HG03571 (cell line): ENCODE data around the gene CARD11.
A peak's percentile ranks its signal among the peaks of the same experiment; 100 is the strongest.
"Not testable (repeated sequence)": the region's sequence is repeated elsewhere in the genome, so short reads cannot be mapped to it uniquely, and the experiment has no call there.

Experiments used
- ATAC-seq: cut with Tn5 transposase; IDR thresholded peaks from one replicate; pipeline ENCODE4 v1.9.1; 2021; ENCODE audit not compliant: unreplicated experiment

The CARD11 gene

DNA sequence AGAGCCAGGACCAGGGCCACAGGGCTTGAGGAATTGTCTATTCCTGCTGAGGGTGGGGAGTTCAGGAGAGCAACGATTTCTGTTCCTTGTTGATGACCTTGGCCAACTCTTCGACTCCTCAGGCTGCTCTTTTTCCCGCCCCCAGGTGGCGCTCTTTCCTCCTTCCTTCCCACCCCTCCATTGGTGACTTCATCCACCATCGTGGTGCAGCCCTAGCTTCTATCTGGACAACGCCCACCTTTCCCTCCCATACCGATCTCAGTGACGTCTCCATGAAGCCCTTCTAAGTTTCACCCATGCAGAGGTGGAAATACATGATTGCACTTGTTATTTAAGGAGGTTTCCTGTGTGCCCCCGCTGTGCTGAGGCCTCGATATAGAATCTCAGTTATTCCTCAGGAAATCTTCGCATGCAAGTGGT lies 22.1 kb upstream of the CARD11 start:
- no peak for ATAC-seq

DNA sequence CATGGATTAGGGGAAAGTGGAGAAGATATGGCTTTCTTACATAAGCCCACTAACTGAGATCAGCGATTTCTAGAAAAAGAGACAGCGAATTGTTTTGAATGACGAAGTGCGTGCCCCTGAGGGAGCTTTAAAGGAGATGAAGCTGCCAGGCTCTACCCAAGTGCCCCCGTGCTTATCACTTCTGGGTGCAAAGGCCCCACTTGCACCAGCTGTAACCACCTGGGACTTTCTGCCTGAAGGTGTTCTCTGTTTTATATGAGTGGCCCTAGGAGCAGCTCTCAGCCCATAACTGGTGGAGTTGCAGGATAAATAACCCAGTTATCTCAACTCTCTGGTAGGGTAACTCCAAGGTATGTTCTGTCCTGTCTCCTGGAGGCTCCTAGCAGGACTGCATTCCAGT lies 20.4 kb upstream of the CARD11 start:
- no peak for ATAC-seq

DNA sequence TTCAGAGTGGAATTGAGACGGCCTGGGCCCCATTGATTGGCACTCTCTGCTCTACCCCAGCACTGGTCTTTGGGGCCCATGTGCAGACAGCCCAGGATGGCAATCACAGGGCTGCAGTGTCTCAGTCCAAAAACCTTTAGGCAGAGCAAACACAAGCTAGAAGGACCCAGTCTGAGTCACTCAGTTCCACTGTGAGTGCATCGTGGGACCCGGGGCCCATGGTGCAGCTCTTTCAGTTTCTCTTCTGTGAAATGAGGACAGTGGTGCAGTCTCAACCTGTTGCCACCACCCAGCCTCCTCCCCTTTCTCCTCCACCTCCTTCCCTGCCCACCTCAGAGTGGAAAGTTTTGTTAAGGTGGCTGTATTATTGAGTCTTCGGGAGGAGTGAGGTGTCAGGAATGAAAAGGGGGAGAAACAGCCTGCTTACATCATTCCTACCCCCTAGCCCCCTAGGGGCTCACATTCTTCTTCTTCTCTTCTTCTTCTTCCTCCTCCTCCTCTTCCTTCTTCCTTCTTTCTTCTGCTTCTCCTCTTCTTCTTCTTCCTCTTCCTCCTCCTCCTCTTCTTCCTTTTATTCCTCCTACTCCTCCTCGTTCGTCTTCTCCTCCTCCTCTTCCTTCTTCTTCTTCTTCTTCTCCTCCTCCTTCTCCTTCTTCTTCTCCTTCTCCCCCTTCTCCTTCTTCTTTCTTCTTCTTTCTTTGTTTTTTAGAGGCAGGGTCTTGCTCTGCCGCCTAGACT lies 19.5 kb upstream of the CARD11 start:
- ATAC-seq, result peak; percentile 77

DNA sequence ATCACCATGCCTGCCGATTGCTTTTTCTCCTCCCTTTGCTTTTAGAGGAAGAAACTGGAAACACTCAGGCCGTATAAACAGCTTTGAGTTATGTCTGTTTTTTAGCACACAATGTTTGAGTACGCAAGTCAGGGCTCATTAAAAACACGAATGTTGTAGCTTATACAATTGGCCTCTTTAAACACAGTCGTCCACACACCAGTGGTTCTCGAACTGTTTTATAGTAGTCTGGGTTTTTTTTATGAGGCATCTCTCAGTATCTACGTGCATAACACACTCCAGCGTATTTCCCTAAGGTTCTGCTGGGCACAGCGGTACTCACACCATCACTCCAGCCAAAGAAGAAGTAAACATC lies 13.4 kb upstream of the CARD11 start:
- no peak for ATAC-seq

DNA sequence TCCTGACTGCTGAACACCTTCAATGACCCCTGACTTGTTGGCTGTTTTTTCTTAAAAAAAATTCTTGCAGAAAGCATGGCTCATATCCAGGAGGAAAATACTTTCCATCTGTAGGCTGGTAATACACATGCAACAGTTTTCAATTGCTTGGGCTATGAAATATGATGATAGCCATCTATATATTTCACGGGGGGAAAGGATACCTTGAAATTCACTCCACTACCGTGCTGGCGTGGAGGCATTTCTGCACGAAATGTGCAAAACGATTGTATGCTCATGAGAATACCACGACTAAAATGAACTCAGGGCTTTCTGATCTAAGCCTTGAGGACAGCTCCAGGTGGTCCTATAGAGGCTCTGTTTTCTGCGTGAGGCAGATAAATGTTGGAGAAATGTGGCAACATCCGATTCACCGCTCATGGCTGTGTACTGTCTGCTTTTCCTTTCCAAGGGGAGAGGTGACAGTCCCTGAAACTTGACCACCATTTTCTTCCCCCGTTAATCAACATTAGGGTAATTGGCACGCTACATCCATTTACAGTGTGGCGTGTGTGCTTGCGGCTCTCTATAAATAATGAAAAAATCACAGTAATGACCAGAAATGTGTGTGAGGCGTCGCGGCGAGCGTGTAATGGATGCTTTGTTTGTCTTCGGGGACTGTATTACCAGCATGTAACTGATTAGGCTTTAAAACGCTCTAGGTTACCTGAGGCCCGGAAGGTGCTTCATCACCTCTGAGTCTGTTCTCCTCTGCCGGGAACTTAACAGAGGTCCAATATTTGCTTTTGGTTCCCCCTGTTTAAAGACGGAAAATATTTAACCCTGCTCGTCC lies 12.8 kb upstream of the CARD11 start:
- ATAC-seq, result no peak

DNA sequence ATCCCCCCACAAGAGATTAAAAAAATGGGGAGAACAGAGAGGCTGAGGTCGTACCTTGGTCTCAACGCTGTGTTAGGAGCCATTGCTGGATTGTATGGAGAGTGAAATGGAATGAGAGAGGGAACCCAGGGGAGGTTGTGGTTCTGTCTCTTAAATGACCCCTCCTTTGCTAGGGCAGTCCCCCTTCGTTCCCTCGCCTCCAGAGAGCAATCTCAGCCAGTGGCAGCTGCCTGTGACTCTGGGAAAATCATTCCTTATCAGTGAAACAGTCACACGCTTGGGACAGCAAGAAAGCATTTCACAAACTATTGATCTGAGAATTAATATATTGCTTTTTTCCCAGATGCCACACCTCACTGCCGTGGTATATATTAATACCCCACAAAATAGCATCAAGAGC lies 12.0 kb upstream of the CARD11 start:
- ATAC-seq, result no peak

DNA sequence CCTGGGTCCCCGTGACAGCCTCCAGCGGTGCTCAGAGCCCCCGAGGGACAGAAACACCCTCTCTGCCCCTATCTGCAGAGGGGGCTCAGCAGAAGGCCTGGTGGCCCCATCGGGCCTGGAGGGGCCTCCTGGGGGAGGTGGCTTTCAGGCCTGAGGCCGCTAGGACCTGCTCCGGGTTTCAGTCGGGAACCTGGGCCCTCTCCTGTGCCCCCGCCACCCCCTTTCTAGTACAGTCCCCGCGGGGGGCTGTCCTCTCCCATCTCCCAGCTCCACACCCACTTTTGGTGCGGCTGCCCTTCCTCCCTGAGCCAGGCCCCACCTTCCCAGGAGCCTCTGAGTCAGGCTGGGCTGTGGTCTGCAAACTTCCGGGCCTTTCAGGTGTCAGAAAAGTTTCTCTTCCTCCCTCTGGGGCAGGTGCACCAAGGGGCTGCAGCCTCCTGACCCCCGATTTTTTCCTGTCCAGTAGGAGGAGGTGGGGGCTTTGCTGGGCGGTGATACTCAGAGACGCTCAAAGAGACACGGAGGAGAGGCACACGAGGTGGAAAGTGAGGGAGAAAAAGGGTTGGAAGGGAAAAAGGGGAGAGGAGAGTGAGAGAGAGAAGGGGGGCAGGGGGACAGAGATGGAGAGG lies 692 bp downstream of the CARD11 start:
- ATAC-seq, result peak; percentile 82

DNA sequence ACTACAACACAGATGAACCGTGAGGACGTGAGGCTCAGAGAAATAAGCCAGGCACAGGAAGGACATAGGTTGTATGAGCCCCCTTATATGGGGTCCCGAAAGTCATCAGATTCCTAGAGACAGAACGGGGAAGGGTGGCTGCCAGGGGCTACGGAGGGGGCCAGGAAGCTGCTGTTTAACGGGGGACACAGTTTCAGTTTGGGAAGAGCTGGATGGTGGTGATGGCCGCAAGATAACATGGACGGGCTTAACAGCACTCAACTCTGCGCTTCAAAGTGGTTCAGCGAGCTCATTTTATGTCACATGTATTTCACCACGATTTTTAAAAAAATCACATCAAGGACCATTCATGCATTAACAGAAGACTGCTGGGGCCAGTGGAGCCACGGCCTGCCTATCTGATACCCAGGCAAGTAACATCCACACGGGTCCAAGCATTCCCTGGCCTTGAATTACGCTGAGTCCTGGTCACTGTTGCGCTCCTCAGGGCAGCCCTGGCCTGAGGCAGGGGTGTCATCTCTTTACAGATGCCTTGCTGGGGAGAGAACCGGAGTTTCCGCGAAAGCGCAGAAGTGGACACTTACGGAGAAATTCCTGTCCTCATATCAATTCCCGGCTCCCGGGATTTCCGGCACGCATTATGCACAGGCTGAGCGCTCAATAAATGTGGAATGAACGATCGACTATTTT lies 1.5 kb downstream of the CARD11 start:
- ATAC-seq, result no peak

DNA sequence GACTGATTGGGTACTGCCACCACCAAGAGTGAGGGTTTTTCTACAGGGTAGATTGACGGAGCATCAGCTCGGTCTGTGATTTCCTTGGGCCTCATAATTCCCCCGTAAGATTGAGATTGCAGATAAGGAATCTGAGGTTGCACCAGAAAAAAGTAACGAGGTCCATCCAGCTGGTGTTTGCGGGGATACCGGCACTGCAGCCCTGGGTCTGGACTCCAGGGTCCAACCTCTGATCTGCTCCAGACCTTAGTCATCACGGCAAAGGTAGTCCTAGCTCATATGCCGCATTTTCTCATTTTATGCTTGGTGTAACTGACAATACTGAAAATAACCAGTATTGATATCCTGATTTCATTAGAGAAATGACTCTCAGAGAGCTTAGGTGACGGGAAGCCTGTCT lies 3.9 kb downstream of the CARD11 start:
- no peak for ATAC-seq

DNA sequence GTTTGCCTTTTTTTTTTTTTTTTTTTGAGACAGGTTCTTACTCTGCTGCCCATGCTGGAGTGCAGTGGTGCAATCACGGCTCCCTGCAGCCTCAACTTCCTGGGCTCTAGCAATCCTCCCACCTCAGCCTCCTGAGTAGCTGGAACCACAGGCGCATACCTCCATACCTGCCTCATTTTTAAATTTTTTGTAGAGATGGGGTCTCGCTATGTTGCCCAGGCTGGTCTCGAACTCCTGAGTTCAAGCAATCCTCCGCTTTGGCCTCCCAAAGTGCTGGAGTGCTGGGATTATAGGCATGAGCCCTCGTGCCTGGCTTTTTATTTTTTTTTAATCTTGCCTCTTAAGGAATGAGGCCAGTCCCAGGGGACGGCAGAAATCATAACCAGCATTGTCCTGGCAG lies 5.7 kb downstream of the CARD11 start:
- not testable (repeated sequence) for ATAC-seq

DNA sequence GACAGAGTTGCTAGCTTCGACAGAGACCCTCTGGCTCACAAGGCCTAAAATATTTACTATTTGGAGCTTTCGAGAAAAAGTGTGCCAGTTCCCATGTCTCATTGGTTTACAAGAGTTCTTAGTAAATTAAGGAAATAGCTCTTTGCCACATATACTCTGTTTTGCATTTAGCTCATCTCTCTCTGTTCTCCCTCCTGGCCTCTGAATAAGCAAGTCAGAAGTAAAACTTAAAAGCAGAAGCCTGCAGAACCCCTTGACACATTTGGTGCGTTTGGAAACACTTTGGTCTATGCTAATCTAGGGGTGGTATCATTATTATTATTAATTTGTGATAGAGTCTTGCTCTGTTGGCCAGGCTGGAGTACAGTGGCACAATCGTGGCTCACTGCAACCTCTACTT lies 6.4 kb downstream of the CARD11 start:
- no peak for ATAC-seq

DNA sequence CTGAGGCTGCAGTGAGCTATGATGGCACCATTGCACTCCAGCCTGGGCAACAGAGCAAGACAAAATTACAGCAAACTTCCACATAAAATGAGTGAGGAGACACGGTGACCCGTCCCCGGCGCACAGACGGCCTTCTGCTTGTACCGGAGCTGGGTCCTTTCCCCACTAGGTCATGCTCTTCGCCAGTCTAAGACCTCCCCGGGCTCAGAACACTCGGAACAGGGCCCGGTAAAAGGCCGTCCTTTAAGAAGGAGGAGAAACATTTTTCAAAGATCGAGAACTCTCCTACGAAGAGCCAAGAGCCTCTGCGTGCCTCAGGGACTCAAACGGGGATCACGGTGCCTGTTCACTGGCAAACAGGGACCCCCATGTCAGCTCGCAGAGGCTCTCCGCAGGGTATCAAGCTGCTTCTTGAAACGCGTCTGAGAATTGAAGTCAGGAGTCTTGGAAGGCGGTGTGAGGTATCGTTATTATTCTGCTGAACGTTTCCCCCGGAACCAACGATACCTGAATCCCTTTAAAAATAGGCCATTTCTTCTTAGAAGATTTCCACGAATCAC lies 9.0 kb downstream of the CARD11 start:
- no peak for ATAC-seq

DNA sequence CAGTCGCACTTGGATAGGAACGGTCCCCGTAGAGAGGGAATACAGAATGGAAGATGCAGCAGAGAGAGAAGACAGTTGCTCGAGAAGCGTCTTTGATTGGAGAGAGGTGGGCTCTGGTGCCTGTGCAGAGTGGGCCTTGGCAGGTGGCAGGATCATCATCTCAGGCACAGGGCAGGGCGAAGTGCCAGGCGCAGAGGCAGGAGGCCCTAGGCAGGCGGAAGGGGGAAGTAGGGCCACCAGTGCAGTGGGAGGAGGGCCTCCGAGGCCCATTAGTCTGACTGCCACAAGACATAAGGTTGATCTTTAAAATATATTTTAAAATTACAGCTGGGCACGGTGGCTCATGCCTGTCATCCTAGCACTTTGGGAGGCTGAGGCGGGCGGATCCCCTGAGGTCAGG lies 10.1 kb downstream of the CARD11 start:
- ATAC-seq, result no peak

DNA sequence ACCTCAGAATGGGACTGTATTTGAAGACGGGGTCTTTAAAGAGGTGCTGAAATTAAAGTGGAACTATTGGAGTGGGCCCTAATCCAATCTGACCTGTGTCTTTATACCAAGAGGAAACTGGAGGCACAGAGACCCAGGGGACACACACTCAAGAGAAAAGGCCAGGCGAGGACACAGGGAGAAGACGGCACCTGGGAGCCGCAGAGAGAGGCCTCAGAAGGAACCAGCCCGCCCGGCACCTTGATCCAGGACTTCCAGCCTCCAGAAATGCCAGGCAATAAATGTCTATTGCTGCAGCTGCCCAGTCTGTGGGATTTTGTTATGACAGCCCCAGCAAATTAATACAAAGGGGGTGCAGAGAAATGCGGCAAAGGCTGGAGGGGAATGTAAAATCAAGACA lies 10.5 kb downstream of the CARD11 start:
- no peak for ATAC-seq

DNA sequence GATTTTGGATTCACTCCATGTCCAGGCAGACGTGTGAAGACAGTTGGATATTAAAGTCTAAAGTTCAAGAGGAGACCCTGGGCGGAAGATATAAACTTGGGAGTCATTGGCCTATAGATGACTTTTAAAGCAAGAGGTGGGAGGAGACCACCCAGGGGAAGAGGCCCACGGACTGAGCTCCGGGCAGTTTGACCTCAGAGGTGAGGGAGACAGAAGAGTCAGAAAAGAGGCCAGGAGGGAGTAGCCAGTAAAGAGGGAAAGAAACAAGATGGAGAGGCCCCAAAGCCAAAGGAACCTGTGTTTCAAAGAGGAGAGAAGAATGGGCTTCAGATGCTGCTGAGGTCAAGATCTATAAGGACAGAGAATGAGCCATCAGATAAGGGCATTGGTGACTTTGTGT lies 11.4 kb downstream of the CARD11 start:
- no peak for ATAC-seq

DNA sequence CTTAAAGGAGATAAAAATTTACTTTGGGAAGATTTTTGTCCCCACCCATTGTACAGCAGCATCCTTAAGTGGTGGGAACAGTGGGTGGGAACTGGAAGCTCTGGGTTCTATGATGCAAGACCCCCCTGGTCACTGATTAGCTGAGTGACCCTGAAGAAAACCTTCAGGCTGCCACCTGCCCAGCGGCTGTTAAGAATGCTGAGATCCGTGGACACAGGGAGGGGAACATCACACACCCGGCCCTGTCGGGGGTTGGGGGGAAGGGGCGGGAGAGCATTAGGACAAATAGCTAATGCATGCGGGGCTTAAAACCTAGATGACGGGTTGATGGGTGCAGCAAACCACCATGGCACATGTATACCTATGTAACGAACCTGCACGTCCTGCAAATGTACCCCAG lies 14.5 kb downstream of the CARD11 start:
- ATAC-seq, result no peak

DNA sequence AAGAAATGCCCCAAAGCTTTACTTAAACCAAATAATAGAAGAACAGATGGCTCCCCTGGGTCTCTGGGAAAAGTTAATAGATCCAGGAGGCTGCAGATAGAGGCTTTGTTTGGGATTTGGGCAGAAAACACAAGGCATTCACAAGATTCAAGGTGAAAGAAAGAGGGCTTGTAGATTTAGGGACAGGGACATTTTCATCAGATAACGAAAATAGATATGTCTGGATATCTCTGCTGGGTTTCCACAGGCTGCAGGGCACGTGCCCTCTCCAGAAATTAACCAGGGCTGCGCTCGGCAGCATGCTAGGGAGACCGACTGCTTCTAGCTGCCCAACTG lies 14.9 kb downstream of the CARD11 start:
- ATAC-seq, result no peak

DNA sequence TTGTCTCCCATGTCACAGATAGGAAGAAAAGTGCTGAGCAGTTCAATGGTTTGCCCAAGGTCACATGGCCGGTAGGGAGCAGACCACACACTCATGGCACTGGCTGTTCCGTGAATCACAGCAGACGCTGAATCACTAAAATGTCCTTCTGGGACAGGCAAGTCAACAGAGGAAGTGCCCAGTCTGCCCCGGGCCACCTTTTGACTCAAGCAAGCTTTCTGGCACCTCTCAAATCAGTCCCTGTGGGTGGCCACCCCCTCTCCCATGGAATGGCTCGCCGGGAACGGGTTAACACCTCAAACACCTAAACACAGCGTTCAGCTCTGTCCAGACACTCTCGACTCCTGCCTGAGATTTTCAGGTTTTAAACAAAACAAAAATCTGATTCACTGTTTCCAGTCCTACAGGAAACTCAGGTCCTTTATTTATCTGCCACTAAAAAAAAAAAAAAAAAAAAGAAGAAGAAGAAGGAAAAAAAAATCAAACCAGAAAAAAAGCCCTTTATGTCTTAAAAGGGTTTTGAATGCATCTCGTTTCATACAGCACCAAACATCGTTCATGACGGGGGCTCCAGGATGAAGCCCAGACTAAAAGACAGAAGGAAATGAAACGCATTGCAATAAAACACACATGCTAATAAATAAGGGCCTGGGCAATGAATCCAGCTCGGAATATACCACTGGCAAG lies 15.5 kb downstream of the CARD11 start:
- no peak for ATAC-seq

DNA sequence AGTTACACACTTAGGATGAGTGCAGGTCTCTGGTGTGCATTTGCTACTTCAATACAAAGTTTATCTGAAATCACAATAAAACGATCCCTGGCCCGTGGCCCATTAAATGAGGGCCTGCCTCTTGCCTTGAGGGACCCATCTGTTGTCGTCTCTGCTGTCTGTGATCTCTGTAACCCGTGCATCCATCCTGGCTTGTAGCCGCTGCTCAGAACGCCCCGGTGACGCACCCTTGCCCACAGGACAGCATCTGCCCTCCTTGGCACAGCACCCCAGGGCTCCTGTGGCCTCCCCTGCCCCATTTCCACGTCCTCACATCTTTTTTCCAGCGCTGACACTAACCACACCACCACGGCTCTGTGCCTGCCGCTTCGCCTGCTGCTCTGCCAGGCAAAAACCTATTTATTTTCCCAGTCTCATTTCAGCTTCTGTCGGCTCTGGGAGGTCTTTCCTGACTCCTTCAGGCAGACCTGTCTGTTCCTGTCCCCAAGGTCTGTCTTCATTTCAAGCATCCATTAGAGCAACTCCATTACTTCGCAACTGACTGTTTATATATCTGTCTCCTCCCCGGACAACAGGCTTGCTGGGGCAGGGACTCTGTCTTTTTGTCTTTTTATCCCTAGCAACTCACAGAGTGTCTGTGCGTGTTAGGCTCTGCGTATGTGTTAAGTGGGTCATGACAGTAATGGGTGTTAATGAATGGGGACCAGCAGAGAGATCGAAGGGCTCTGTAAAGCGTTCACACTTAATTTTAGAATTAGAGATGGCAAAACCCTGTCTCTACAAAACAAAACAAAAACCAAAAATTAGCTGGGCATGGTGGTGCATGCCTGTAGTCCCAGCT lies 16.4 kb downstream of the CARD11 start:
- no peak for ATAC-seq

DNA sequence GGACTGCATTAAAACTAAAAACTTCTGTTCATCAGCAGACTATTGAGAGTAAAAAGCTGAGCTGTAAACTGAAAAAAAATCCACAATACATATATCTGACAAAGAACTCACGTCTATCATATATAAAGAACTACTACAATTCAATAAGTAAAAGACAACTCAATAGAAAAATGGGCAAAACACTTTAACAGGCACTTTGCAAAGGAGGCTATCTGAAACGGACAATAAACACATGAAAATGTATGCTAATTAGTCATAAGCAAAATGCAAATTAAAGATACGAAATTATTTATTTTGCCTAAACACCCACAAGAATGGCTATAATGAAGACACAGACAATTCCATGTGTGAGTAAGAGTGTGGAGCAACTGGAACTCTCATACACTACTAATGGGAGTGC lies 18.1 kb downstream of the CARD11 start:
- ATAC-seq, result no peak
